GM10847 (cell line): ENCODE data around the gene SFXN5.

Experiments used
- POLR2A ChIP-seq: IDR thresholded peaks from 2 replicates; pipeline ENCODE4 v1.6.1; 2011; ENCODE audit not compliant: insufficient read length; ENCODE audit errors: extremely low read depth

Gene SFXN5

DNA sequence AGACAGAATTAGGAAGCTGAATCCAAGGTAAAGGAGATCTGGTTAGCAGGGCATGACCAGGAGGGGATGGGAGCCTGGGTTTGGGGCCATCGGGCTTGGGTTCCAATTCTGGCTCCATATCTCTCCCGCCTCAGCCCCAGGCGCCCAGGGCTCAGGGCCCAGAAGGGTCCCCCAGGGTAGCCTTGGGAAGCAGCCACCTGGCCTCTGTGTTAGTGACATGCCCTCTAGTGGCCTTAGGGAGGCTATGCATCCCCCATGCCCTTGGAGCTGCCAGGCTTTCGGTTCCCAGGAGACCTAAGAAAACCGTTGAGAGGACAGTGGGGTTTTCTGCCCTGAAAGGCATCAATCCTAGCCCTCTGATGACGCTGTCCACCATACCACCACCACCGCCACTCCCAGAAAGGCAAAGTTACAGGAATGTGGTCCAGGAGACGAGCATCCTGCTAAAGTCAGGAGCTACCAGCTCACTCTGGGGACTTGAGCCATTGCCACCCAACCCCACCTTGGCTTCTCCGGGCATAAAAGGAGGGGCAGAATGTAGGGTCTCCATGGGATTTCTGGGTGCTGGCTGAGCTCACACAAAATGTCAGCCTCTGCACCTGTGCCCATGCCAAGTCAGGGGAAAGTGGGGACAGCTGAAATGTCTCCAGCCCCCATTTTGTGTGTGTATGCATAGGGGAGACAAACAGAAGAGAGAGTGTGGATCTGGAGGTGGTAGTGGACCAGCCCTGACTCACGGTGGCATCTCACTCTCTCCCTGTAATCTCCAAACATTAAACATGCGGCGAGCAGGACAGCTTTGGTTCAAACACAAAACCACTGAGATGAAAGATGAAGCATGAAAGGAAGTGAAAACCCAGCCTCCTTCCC lies 97.7 kb downstream of the SFXN5 start:
- no peak for TF ChIP-seq POLR2A

DNA sequence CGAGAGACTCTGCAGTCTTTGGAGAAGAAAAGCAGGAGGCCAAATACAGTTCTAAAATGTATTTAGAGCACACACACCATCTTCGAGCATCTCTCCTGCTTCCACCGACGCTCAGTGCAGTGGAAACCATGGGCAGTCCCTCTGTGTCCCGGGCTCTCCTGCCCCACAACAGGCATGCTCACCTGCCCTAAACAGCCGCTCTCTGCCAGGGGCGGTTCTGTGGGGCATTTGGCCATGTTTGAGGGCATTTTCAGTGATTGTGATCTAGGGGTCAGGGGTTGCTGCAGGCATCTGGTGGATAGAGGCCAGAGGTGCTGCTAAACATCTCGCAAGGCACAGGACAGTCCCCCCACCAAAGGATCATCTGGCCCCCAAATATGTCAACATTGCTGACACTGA lies 98.4 kb downstream of the SFXN5 start:
- no peak for TF ChIP-seq POLR2A

DNA sequence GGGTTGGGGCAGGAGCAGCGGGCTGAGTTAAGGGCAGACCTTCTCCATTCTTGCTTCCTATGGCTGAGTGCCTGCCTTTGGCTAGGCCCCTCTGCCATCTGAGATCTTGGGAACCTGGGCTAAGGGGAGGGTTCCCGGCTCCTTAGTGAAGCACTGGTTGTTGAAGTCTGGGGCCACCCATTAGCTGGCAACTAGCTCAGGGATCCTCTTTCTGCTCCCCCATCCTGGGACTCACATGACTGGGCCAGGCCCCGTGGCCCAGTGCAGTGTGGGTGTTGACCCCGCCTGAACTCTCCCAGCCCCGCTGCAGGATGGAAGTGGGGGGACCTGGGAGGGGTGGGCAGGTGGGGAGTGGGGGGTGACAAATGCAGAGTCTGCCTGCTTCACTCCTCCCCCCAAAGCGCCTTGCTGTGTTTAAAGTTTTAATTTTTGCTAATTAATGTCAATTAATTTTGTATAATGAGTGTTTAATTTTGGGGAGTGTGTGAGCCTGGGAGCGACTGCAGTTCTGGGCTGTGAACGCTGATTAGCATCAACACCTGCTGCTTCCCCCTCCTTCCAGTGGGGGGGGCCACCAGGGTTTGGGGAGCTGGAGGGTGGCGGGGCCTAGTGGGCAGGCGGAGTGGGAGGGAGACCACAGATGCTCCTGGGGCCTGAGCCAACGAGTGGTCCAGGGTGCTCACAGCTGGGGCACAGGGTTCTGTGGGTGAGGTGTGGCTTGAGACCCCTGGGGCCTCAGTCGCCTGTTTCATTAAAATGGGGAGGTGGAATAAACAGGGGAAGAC lies 99.0 kb downstream of the SFXN5 start:
- TF ChIP-seq POLR2A, result no peak

DNA sequence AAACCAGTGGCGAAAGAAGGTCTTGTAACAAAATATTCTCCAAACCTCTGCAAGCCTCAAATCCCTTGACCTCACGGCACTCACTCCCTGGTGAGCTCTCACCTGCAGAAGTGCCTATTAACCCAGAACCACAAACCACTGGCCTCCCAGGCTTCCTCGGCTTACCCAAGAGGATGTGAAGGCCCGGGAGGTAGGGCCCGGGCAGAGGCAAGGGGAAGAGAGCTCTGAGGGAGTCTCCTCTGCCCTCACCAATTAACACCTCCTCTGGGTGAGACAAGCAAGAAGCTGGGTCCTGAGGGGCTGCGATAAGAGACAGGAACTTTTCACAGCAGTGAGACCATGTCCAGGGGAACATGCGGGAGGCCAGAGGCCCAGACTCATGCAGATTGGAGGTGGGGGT lies 100.5 kb downstream of the SFXN5 start:
- no peak for TF ChIP-seq POLR2A

DNA sequence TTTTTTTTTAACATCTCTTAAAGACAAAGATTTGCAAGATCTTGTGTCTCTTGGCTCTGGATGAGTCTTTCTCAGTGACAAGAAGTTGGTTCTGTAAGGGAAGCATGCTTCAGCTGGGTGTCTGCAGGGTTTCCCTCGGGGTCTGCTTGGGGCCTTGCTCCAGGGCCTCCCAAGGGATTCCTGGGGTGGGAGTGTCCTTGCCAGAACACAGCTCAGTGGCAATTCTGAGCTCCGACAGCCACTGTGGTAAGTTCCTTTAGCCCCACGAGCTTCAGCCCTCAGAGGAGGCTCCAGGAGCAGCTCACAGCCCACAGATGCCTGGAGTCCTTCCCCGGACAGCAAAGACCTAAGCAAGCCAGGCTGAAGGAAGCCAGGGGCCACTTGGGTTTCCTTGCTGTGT lies 101.8 kb downstream of the SFXN5 start:
- TF ChIP-seq POLR2A, result no peak

DNA sequence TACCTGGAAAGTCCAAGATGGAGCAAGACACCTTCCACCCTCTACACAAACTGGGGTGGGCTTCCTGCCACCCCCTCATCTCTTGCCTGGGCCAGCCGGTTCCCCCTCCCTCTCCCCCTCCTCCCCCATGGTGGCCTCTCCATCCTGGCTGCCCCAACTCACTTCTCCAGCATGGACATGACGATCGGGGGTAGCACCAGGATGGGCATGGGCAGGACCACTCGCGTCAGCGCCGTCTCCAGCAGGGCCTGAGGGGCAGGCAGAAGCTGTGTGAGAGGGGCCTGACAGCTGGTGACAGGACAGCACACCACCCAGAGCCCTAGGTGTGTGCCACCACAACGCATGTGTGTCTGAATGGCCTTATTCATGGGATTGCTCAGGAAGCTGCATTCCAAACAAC lies 103.2 kb downstream of the SFXN5 start:
- TF ChIP-seq POLR2A, result no peak

DNA sequence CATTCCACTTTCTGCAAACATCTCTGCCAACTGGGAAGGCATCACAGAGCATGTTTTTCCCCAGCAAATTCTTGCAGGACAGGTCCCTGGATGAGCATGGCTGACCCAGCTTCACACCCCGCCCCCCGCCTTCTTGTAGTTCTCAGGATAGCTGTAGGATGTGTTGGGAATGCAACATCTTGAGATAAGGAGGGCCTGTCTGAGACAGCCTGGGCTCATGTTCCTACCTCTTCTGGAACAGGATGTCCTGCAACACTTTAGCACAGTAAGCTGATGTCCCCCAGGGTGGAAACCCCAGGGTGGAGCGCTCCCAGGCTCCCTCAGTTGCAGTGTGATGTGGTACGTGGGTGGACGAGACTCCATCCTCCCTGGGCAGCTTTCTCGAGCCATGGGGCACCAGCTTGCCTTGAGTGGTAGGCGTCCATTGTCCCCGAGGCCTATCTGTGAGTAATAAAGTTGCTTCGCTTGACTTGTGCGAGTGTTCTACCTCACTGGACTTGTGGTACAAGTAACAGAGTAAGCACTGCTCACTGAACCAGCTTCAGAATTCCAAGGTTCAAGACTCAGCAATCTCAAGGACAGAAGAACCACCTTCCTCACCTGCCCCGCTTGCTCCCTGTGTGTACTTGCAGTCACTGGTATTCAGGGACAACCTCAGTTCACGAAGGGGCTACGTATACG lies 105.6 kb downstream of the SFXN5 start:
- TF ChIP-seq POLR2A, result no peak

DNA sequence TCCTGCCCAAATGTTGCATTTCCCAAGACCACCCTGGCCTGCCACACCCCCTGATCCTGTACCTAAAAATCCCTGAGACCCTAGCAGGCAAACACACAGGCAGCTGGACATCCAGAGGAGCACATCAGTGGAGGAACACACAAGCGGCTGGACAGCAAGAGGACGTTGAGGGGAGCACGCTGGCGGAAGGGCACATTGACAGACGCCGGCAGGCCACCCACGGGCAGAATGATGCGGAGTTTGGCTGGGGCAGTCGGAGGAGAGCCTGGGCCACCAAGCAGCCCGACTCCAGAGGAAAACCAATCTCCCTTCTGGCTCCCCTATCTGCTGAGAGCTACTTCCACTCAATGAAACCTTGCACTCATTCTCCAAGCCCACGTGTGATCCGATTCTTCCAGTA lies 106.5 kb downstream of the SFXN5 start:
- TF ChIP-seq POLR2A, result no peak

DNA sequence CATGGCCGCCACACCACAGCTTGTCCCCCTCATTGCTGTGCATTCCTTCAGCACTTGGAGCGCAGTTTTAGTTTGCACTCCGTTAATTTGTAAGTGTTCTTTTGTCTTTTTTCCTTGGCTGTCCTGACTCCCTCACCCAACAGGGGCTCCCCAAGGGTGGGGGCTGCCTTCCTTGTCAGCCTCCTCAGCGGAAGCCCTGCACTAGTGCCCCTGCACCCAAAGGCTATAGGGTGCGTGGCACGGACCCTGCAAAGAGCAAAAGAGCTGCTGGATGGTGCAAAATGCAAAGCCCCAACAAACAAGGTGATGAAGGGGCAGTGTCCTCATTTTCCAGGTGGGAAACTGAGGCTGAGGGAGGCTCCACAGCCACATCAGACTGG lies 107.4 kb downstream of the SFXN5 start:
- TF ChIP-seq POLR2A, result no peak

DNA sequence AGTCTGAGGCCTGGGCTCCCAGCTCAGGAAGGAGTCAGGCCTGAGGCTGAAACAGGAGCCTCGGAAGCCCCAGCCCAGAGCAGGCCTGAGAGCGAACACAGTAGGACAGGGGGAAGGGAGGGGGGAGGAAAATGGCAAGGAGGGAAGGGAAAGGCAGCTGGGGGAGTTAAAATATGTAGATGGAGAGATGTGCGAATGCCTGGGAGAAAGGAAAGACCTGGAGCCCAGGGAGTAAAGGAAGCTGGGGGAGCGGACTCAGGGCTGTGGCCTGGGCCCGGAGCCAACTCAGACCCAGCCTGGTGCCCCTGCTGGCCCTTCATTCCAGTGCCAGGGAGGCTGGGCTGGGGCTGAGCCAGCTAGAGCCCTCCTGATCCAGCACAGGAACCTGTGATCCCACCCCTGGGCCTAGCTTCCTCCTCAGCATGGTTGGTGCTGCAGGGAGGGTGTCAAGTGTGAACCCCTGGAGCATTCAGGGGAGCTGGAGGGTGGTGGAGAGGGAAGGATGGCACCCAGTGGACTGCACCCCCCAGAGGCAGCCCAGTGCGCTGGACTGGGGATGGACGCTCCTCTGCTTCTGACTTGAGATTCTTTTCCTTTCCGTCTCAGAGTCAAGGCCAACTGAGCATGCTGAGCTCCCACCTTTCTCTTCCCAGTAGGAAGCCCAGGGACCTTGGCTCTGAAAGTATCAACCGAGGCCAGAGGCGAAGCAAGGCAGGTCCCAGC lies 107.9 kb downstream of the SFXN5 start:
- no peak for TF ChIP-seq POLR2A

DNA sequence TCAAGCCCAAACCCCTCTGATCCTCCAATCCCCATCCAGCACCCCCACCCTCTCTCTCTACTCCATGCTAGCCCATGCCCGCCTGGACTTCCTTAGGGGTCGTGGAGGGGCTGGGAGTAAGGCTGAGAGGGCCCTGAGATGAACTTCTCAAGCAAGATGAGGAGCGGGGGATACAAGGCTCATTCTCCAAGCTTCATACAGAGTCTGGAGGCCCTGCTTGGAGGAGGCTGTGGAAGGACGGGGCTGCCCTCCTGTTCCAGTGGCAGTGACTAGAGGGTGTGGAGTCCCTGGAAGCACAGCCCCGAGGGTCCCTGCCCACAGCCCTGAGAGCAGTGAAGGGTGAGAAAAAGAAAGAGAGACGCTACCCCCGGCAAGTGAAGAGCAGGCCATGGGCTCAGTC lies 108.6 kb downstream of the SFXN5 start:
- TF ChIP-seq POLR2A, result no peak

DNA sequence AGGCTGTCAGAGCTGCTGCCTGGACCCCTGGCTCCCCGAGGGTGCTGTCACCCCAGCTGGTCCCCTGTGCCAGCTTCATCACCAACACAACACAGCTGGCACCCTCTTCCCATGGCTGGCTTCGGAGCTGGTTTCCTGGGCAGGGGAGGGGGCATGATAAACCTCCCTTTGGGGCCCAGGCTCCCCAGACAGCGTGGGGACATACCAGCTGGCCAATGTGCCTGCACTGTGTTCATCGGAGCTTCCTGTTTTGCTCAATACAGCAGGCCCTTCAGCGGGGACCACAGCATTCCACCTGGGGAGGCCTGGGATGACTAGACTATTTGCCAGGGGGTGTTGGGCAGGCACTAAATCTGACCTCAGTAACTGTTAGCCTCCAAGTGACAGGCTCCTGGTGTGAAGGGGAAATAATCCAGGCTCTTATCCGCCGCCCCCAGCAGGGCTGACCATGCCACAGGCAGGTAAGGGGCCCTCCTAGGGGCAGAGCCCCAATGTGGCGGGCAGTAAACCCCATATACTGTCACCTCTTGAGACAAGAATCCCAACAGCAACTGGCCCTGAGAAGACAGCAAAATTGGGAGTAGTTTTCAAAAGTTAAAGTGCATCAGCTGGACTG lies 109.6 kb downstream of the SFXN5 start:
- TF ChIP-seq POLR2A, result no peak

DNA sequence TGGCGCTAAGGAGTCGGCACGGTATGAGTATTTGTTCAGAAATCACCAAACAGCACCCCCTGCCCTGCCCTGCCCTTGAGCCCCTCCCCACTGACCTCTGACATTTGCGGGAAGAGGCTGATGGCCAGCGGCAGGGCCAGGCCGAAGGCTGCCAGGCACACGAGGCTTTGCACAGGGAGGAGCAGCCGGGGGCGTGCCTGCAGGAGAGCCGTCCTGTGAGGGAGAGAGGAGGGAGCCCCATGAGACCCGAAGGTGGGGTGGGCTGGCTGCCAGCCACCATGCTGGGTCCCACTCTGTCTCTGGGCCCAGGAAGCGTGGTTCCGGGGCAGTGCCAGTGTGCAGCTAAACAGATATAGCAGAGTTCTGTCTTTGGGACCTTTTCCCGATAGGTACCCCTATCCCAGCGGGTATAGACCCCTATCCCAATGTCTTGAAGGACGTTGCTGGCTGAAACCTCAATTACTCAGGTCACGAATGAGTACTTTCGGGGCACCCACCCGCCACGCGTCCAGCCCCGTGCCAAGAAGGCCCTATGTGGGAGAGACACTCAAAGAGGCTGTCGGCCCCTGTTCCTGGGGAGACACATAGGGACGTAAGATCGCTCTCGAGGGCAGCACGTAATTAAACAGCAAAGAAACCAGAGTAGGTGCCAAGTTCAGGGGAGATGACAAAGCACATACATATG lies 110.3 kb downstream of the SFXN5 start:
- TF ChIP-seq POLR2A, result no peak
